ENCODE data around the gene MAD1L1. TPM values are rescaled to one million over a fixed set of nuclear protein-coding genes. Genes with fewer than 3 reads are reported as not detected.

Gene MAD1L1
- total and polyA plus RNA-seq, 3 experiments from 2014 or later = 43.6 to 185 (median 47.3) TPM

- CTCF ChIA-PET = no interaction called here
- no peak overlapping the region for H3K4me3 Mint-ChIP-seq
Observed at GRCh38 chr7:2256306-2257045, 23.7 kb upstream of the MAD1L1 start.

GRCh38 chr7:2255145-2256139, 22.7 kb upstream of the MAD1L1 start:
- POLR2A ChIA-PET = no interaction called here
- no peaks in the 10 kb centered on the region for H3K4me1 ChIP-seq (ENCODE audit: insufficient read depth, low read length)
- Mint-ChIP-seq H3K4me3 (no peak overlapping the region), H3K27me3 (no peaks in the 10 kb centered on the region), H3K27ac (peak overlapping the region in 2 of 8 donors; percentile 42 to 68), H3K36me3 (peaks cover 0 to 18% (median 5%) of the 10 kb centered on the region in 3 donors), H3K4me1 (peaks cover 0 to 20% (median 9%) of the 10 kb centered on the region in 3 donors), H3K9me3 (no peaks in the 10 kb centered on the region)
- no peaks in the 10 kb centered on the region for H3K27me3 ChIP-seq (ENCODE audit: insufficient read depth, low read length, poor library complexity, severe bottlenecking)
- H3K36me3 ChIP-seq (ENCODE audit: insufficient read depth, low read length) = no peaks in the 10 kb centered on the region
- no peak overlapping the region for H3K27ac ChIP-seq (ENCODE audit: low read depth, low read length)
- no peak overlapping the region for H3K4me3 ChIP-seq (ENCODE audit: low read length)
- CTCF ChIA-PET = no interaction called here
- no peak for DNase-seq
- H3K9me3 ChIP-seq (ENCODE audit: low read length) = no peaks in the 10 kb centered on the region

More at GRCh38 chr7:2256306-2257045, 23.7 kb upstream of the MAD1L1 start:
- Mint-ChIP-seq H3K9me3 (no peaks in the 10 kb centered on the region), H3K4me1 (peaks cover 0 to 20% (median 10%) of the 10 kb centered on the region in 3 donors), H3K27me3 (no peaks in the 10 kb centered on the region), H3K36me3 (peaks cover 0 to 12% (median 3%) of the 10 kb centered on the region in 3 donors), H3K27ac (peak overlapping the region in 1 of 8 donors; percentile 66)
- POLR2A ChIA-PET = no interaction called here
- Histone ChIP-seq H3K27ac (ENCODE audit: low read depth, low read length) (no peak overlapping the region), H3K9me3 (ENCODE audit: low read length) (no peaks in the 10 kb centered on the region), H3K4me3 (ENCODE audit: low read length) (no peak overlapping the region), H3K27me3 (ENCODE audit: insufficient read depth, low read length, poor library complexity, severe bottlenecking) (no peaks in the 10 kb centered on the region), H3K36me3 (ENCODE audit: insufficient read depth, low read length) (no peaks in the 10 kb centered on the region), H3K4me1 (ENCODE audit: insufficient read depth, low read length) (no peaks in the 10 kb centered on the region)
- no peak for DNase-seq

- Mint-ChIP-seq H3K4me1 (peaks cover 0 to 22% (median 7%) of the 10 kb centered on the region in 3 donors), H3K27ac (no peak overlapping the region), H3K9me3 (no peaks in the 10 kb centered on the region), H3K4me3 (no peak overlapping the region), H3K36me3 (peaks cover 0 to 19% (median 5%) of the 10 kb centered on the region in 3 donors), H3K27me3 (no peaks in the 10 kb centered on the region)
- ChIA-PET CTCF (no interaction called here), POLR2A (no interaction called here)
- H3K9me3 ChIP-seq (ENCODE audit: low read length) = no peaks in the 10 kb centered on the region
- H3K4me3 ChIP-seq (ENCODE audit: low read length) = no peak overlapping the region
- no peaks in the 10 kb centered on the region for H3K27me3 ChIP-seq (ENCODE audit: insufficient read depth, low read length, poor library complexity, severe bottlenecking)
- no peak overlapping the region for H3K27ac ChIP-seq (ENCODE audit: low read depth, low read length)
- no peaks in the 10 kb centered on the region for H3K4me1 ChIP-seq (ENCODE audit: insufficient read depth, low read length)
- no peak for DNase-seq
- no peaks in the 10 kb centered on the region for H3K36me3 ChIP-seq (ENCODE audit: insufficient read depth, low read length)
Observed at GRCh38 chr7:2254429-2255144, 21.8 kb upstream of the MAD1L1 start.

GRCh38 chr7:2253525-2254244, 20.9 kb upstream of the MAD1L1 start:
- H3K27me3 Mint-ChIP-seq = no peaks in the 10 kb centered on the region
- H3K27ac Mint-ChIP-seq = peak overlapping the region in 1 of 8 donors; percentile 29
- POLR2A ChIA-PET = no interaction called here
- Histone ChIP-seq H3K27me3 (ENCODE audit: insufficient read depth, low read length, poor library complexity, severe bottlenecking) (no peaks in the 10 kb centered on the region), H3K27ac (ENCODE audit: low read depth, low read length) (no peak overlapping the region), H3K36me3 (ENCODE audit: insufficient read depth, low read length) (no peaks in the 10 kb centered on the region), H3K9me3 (ENCODE audit: low read length) (no peaks in the 10 kb centered on the region), H3K4me3 (ENCODE audit: low read length) (no peak overlapping the region), H3K4me1 (ENCODE audit: insufficient read depth, low read length) (peaks cover 7% of the 10 kb centered on the region)
- CTCF ChIA-PET = no interaction called here
- H3K9me3 Mint-ChIP-seq = no peaks in the 10 kb centered on the region
- H3K4me3 Mint-ChIP-seq = no peak overlapping the region
- no peak for DNase-seq
- peaks cover 0 to 19% (median 5%) of the 10 kb centered on the region in 3 donors for H3K36me3 Mint-ChIP-seq
- H3K4me1 Mint-ChIP-seq = peaks cover 6 to 23% (median 8%) of the 10 kb centered on the region in 3 donors

- Histone ChIP-seq H3K36me3 (ENCODE audit: insufficient read depth, low read length) (no peaks in the 10 kb centered on the region), H3K27me3 (ENCODE audit: insufficient read depth, low read length, poor library complexity, severe bottlenecking) (no peaks in the 10 kb centered on the region), H3K27ac (ENCODE audit: low read depth, low read length) (no peak overlapping the region), H3K4me1 (ENCODE audit: insufficient read depth, low read length) (peaks cover 7% of the 10 kb centered on the region), H3K4me3 (ENCODE audit: low read length) (no peak overlapping the region), H3K9me3 (ENCODE audit: low read length) (no peaks in the 10 kb centered on the region)
- ChIA-PET CTCF (no interaction called here), POLR2A (no interaction called here)
- peak overlapping the region in 2 of 8 donors; percentile 15 to 82 for H3K27ac Mint-ChIP-seq
- H3K27me3 Mint-ChIP-seq = no peaks in the 10 kb centered on the region
- H3K4me1 Mint-ChIP-seq = peaks cover 10 to 28% (median 11%) of the 10 kb centered on the region in 3 donors
- no peaks in the 10 kb centered on the region for H3K9me3 Mint-ChIP-seq
- peaks cover 0 to 19% (median 5%) of the 10 kb centered on the region in 3 donors for H3K36me3 Mint-ChIP-seq
- DNase-seq = no peak
- no peak overlapping the region for H3K4me3 Mint-ChIP-seq
Observed at GRCh38 chr7:2253021-2253420, 20.3 kb upstream of the MAD1L1 start.

- H3K36me3 Mint-ChIP-seq = peaks cover 0 to 16% (median 3%) of the 10 kb centered on the region in 3 donors
- Histone ChIP-seq H3K27ac (ENCODE audit: low read depth, low read length) (no peak overlapping the region), H3K27me3 (ENCODE audit: insufficient read depth, low read length, poor library complexity, severe bottlenecking) (no peaks in the 10 kb centered on the region), H3K4me3 (ENCODE audit: low read length) (no peak overlapping the region), H3K9me3 (ENCODE audit: low read length) (no peaks in the 10 kb centered on the region), H3K4me1 (ENCODE audit: insufficient read depth, low read length) (peaks cover 7% of the 10 kb centered on the region), H3K36me3 (ENCODE audit: insufficient read depth, low read length) (no peaks in the 10 kb centered on the region)
- no peaks in the 10 kb centered on the region for H3K27me3 Mint-ChIP-seq
- no peaks in the 10 kb centered on the region for H3K9me3 Mint-ChIP-seq
- peak overlapping the region in 1 of 8 donors; percentile 38 for H3K27ac Mint-ChIP-seq
- ChIA-PET CTCF (no interaction called here), POLR2A (no interaction called here)
- no peak for DNase-seq
- peaks cover 11 to 27% (median 11%) of the 10 kb centered on the region in 3 donors for H3K4me1 Mint-ChIP-seq
- no peak overlapping the region for H3K4me3 Mint-ChIP-seq
Observed at GRCh38 chr7:2251841-2252771, 19.4 kb upstream of the MAD1L1 start.

- H3K36me3 Mint-ChIP-seq = peaks cover 0 to 12% (median 3%) of the 10 kb centered on the region in 3 donors
- DNase-seq = no peak
- ChIA-PET CTCF (no interaction called here), POLR2A (no interaction called here)
- no peak overlapping the region for H3K27ac Mint-ChIP-seq
- no peak overlapping the region for H3K27ac ChIP-seq (ENCODE audit: low read depth, low read length)
- H3K4me1 ChIP-seq (ENCODE audit: insufficient read depth, low read length) = peaks cover 7% of the 10 kb centered on the region
- no peak overlapping the region for H3K4me3 ChIP-seq (ENCODE audit: low read length)
- no peaks in the 10 kb centered on the region for H3K27me3 Mint-ChIP-seq
- peaks cover 11 to 27% (median 11%) of the 10 kb centered on the region in 3 donors for H3K4me1 Mint-ChIP-seq
- no peak overlapping the region for H3K4me3 Mint-ChIP-seq
- no peaks in the 10 kb centered on the region for H3K9me3 ChIP-seq (ENCODE audit: low read length)
- no peaks in the 10 kb centered on the region for H3K9me3 Mint-ChIP-seq
- no peaks in the 10 kb centered on the region for H3K36me3 ChIP-seq (ENCODE audit: insufficient read depth, low read length)
- H3K27me3 ChIP-seq (ENCODE audit: insufficient read depth, low read length, poor library complexity, severe bottlenecking) = no peaks in the 10 kb centered on the region
Observed at GRCh38 chr7:2251381-2251780, 18.6 kb upstream of the MAD1L1 start.
